ENCODE results near the gene JAG2. TPM values are rescaled to one million over a fixed set of nuclear protein-coding genes. Genes with fewer than 3 reads are reported as not detected.

Gene JAG2
- total RNA-seq, 4 donors from 2014 or later: 7.6 to 27.4 (median 11.9) TPM

DNA sequence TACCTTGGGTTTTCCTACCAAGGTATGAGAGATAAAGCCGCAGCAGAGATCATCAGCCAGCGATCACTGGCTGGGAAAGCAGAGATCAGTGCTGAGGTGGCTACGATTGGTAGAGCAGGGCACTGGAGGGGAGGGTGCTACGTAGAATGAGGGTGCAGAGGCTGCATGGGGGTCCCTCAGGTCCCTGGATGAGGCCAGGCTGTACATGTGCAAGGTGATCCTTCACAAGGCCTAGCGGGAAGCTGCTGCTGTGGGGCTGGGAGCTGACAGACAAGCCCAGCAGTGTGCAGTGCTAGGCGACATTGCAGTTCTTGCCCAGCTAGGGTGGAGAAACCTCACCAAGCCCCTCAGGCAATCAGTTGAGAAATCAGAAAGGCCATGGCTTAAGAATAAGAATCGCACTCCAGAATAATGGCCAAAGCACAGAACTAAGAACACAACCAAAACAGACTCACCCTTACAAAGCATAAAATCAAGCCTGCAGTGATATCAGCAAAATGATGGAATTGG is 66.2 kb downstream of the JAG2 start:
- Histone ChIP-seq H3K4me1 (no peaks in the 10 kb centered on the region), H3K27ac (no peak overlapping the region), H3K27me3 (no peaks in the 10 kb centered on the region), H3K36me3 (no peaks in the 10 kb centered on the region), H3K9me3 (no peaks in the 10 kb centered on the region), H3K4me3 (no peak overlapping the region)
- TF ChIP-seq POLR2A (IDR thresholded peaks at IDR 0.05): no peak
- TF ChIP-seq, protein P1, sequence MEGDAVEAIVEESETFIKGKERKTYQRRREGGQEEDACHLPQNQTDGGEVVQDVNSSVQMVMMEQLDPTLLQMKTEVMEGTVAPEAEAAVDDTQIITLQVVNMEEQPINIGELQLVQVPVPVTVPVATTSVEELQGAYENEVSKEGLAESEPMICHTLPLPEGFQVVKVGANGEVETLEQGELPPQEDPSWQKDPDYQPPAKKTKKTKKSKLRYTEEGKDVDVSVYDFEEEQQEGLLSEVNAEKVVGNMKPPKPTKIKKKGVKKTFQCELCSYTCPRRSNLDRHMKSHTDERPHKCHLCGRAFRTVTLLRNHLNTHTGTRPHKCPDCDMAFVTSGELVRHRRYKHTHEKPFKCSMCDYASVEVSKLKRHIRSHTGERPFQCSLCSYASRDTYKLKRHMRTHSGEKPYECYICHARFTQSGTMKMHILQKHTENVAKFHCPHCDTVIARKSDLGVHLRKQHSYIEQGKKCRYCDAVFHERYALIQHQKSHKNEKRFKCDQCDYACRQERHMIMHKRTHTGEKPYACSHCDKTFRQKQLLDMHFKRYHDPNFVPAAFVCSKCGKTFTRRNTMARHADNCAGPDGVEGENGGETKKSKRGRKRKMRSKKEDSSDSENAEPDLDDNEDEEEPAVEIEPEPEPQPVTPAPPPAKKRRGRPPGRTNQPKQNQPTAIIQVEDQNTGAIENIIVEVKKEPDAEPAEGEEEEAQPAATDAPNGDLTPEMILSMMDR (IDR thresholded peaks at IDR 0.05): no peak
- no peak for DNase-seq
- intact Hi-C loops (cut with DNase I; ENCODE audit: low total_unique reads): no loop called here

- no peaks in the 10 kb centered on the region for H3K36me3 ChIP-seq
- no peak for DNase-seq
- TF ChIP-seq, protein P1 (IDR thresholded peaks at IDR 0.05): no peak
- TF ChIP-seq POLR2A (IDR thresholded peaks at IDR 0.05): no peak
- H3K4me1 ChIP-seq: no peaks in the 10 kb centered on the region
- no peaks in the 10 kb centered on the region for H3K27me3 ChIP-seq
- no peaks in the 10 kb centered on the region for H3K9me3 ChIP-seq
- H3K27ac ChIP-seq: no peak overlapping the region
- no peak overlapping the region for H3K4me3 ChIP-seq
- intact Hi-C loops (cut with DNase I; ENCODE audit: low total_unique reads): no loop called here
These were observed 67.7 kb downstream of the JAG2 start for GRCh38 chr14:105100910-105101309.

DNA sequence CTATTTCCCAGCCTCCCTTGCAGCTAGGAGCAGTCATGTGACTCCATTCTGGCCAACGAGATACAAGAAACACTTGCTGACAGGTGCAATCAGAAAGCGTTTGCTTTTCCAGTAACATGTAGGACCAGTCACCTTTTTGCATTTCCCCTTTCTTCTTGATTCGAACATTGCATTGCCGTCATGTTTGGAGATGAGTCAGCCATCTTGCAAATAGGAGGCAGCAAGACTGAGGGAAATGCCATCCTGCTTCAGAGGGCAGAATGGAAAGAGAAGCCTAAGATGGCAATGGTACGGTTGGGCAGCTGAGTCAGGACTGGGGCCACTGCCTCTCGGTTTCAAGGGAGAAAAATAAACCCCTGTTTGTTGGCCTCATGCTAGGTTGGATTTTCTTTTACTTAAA is 68.8 kb downstream of the JAG2 start:
- H3K36me3 ChIP-seq: no peaks in the 10 kb centered on the region
- intact Hi-C loops (cut with DNase I; ENCODE audit: low total_unique reads): no loop called here
- H3K4me1 ChIP-seq: no peaks in the 10 kb centered on the region
- DNase-seq: no peak
- H3K9me3 ChIP-seq: no peaks in the 10 kb centered on the region
- TF ChIP-seq, protein P1 (IDR thresholded peaks at IDR 0.05): no peak
- no peak overlapping the region for H3K27ac ChIP-seq
- no peak overlapping the region for H3K4me3 ChIP-seq
- H3K27me3 ChIP-seq: no peaks in the 10 kb centered on the region

DNA sequence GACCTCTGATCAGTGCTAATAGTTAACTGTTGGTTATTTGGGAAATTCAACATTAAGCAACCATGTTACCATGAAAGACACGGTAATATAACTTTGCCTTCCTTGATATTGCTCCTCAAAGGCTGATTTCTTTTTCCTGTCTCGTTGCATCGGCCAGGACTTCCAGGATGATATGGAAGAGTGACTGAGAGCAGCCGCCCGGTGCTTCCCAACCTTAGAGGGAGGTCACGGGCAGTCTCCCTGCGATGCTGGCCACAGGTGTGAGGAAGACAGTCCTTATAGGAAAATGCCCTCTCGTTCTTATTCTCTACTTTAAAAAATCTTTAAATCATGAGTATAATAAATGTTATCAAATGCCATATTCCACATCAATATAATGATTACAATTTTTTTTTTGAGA is 70.3 kb downstream of the JAG2 start:
- Histone ChIP-seq H3K27me3 (no peaks in the 10 kb centered on the region), H3K9me3 (no peaks in the 10 kb centered on the region), H3K36me3 (no peaks in the 10 kb centered on the region), H3K4me3 (no peak overlapping the region), H3K4me1 (peaks cover 3 to 5% of the 10 kb centered on the region in 2 donors), H3K27ac (no peak overlapping the region)
- intact Hi-C loops (cut with DNase I; ENCODE audit: low total_unique reads): no loop called here
- TF ChIP-seq POLR2A (IDR thresholded peaks at IDR 0.05): no peak
- TF ChIP-seq, protein P1 (IDR thresholded peaks at IDR 0.05): no peak
- no peak for DNase-seq

DNA sequence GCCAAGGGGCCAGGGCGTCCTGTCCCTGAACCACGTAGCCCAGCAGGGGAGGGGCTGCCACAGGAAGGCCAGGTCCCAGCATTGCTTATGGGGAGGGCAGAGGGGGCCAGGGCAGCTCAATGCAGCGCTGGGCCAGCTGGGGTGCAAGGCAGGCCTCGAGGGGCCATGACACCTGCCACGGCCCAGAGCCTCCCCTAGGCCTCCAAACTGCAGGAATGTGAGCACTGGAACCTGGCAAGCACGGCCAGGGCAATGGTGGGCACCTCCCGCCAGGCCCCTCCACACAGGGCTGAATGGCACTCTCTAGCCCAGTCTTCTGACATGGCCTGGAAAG is 70.8 kb downstream of the JAG2 start:
- TF ChIP-seq, protein P1 (IDR thresholded peaks at IDR 0.05): no peak
- TF ChIP-seq POLR2A (IDR thresholded peaks at IDR 0.05): no peak
- intact Hi-C loops (cut with DNase I; ENCODE audit: low total_unique reads): no loop called here
- Histone ChIP-seq H3K27ac (no peak overlapping the region), H3K27me3 (no peaks in the 10 kb centered on the region), H3K9me3 (no peaks in the 10 kb centered on the region), H3K36me3 (no peaks in the 10 kb centered on the region), H3K4me1 (peaks cover 3 to 8% of the 10 kb centered on the region in 2 donors), H3K4me3 (no peak overlapping the region)
- DNase-seq: no peak
